GM20000 (cell line): ENCODE results near the gene PPP1R16B.

Source experiments
- DNase-seq: peaks from one replicate; pipeline ENCODE4 v3.0.0; 2012; ENCODE audit warnings: low spot score
- CTCF ChIP-seq: IDR thresholded peaks from 2 replicates; pipeline ENCODE4 v1.5.1; 2012; ENCODE audit warnings: mild to moderate bottlenecking, control low read depth; ENCODE audit errors: extremely low read depth, missing control alignments

Gene PPP1R16B

GRCh38 chr20:38766071-38766470 lies 39.4 kb upstream of the PPP1R16B start:
- no peak for TF ChIP-seq CTCF
- DNase-seq, result no peak

- no peak for DNase-seq
- no peak for TF ChIP-seq CTCF
Measured at GRCh38 chr20:38769376-38770295, 35.9 kb upstream of the PPP1R16B start.

GRCh38 chr20:38770546-38770945 lies 35.0 kb upstream of the PPP1R16B start:
- no peak for DNase-seq
- no peak for TF ChIP-seq CTCF

- no peak for DNase-seq
- no peak for TF ChIP-seq CTCF
Measured at GRCh38 chr20:38770970-38771369, 34.5 kb upstream of the PPP1R16B start.

- DNase-seq, result no peak
- no peak for TF ChIP-seq CTCF
Measured at GRCh38 chr20:38771621-38772020, 33.9 kb upstream of the PPP1R16B start.

- no peak for DNase-seq
- no peak for TF ChIP-seq CTCF
Measured at GRCh38 chr20:38774167-38774566, 31.3 kb upstream of the PPP1R16B start.

GRCh38 chr20:38776363-38776762 lies 29.1 kb upstream of the PPP1R16B start:
- no peak for TF ChIP-seq CTCF

More at GRCh38 chr20:38776363-38776762, 29.1 kb upstream of the PPP1R16B start:
- no peak for DNase-seq
